ENCODE data around the gene C2orf81. TPM values are rescaled to one million over a fixed set of nuclear protein-coding genes. Genes with fewer than 3 reads are reported as not detected.

C2orf81 gene
- total RNA-seq, 4 donors from 2014 or later = 0.62 to 1.4 (median 1.2) TPM

GRCh38 chr2:74368499-74368898 lies 52.9 kb downstream of the C2orf81 start:
- H3K36me3 ChIP-seq = peaks cover 0 to 85% of the 10 kb centered on the region in 2 donors
- H3K4me3 ChIP-seq = no peak overlapping the region
- TF ChIP-seq POLR2AphosphoS5 (IDR thresholded peaks at IDR 0.05) (no peak), POLR2A (IDR thresholded peaks at IDR 0.05) (no peak), CTCF (IDR thresholded peaks at IDR 0.05) (no peak), EP300 (IDR thresholded peaks at IDR 0.05) (no peak)
- no peak for ATAC-seq
- H3K4me1 ChIP-seq = peaks cover 0 to 34% (median under 1%) of the 10 kb centered on the region in 3 donors
- H3K27me3 ChIP-seq = no peaks in the 10 kb centered on the region
- WGBS, 2 donors (ENCODE audit: low coverage in 1 of 2) = 90% methylated on average over 1 to 5 of the region's 5 CpGs
- no peaks in the 10 kb centered on the region for H3K9me3 ChIP-seq
- H3K27ac ChIP-seq = no peak overlapping the region

- TF ChIP-seq POLR2A (IDR thresholded peaks at IDR 0.05) (no peak), EP300 (IDR thresholded peaks at IDR 0.05) (no peak), POLR2AphosphoS5 (IDR thresholded peaks at IDR 0.05) (no peak), CTCF (IDR thresholded peaks at IDR 0.05) (no peak)
- no peak for ATAC-seq
- Histone ChIP-seq H3K4me3 (no peak overlapping the region), H3K4me1 (peaks cover 0 to 27% (median 0%) of the 10 kb centered on the region in 3 donors), H3K36me3 (peaks cover 0 to 92% of the 10 kb centered on the region in 2 donors), H3K27ac (no peak overlapping the region), H3K27me3 (no peaks in the 10 kb centered on the region), H3K9me3 (no peaks in the 10 kb centered on the region)
- WGBS, 2 donors (ENCODE audit: low coverage in 1 of 2) = no CpG with 5 or more reads among the region's 7 CpGs
Observed at GRCh38 chr2:74367789-74368188, 53.6 kb downstream of the C2orf81 start.

DNA sequence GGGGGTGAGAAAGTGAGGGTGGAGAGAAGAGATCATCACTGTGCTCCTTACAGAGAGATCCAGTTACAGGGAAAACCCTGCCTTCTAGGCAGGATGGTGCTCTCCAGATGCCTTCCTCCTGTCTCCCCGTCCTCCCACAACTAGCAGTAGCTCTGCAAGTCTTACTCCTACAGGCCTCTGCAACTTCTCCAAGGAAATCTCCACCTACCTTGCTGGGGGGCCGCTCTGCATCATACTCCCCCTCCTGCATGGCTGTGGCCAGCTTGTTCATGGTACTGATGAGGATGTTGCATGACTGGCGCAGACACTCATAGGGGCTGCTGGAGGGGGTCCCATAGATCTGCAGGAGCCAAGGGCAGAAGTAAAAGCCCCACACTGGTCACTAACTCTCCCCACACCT lies 55.4 kb downstream of the C2orf81 start:
- Histone ChIP-seq H3K9me3 (no peaks in the 10 kb centered on the region), H3K4me1 (peaks cover 0 to 17% (median 0%) of the 10 kb centered on the region in 3 donors), H3K36me3 (peaks cover 0 to 100% of the 10 kb centered on the region in 2 donors), H3K27ac (no peak overlapping the region), H3K27me3 (no peaks in the 10 kb centered on the region), H3K4me3 (no peak overlapping the region)
- TF ChIP-seq CTCF (IDR thresholded peaks at IDR 0.05) (no peak), EP300 (IDR thresholded peaks at IDR 0.05) (no peak), POLR2AphosphoS5 (IDR thresholded peaks at IDR 0.05) (no peak), POLR2A (IDR thresholded peaks at IDR 0.05) (no peak)
- WGBS, 2 donors (ENCODE audit: low coverage in 1 of 2) = no CpG with 5 or more reads among the region's 3 CpGs
- no peak for ATAC-seq

DNA sequence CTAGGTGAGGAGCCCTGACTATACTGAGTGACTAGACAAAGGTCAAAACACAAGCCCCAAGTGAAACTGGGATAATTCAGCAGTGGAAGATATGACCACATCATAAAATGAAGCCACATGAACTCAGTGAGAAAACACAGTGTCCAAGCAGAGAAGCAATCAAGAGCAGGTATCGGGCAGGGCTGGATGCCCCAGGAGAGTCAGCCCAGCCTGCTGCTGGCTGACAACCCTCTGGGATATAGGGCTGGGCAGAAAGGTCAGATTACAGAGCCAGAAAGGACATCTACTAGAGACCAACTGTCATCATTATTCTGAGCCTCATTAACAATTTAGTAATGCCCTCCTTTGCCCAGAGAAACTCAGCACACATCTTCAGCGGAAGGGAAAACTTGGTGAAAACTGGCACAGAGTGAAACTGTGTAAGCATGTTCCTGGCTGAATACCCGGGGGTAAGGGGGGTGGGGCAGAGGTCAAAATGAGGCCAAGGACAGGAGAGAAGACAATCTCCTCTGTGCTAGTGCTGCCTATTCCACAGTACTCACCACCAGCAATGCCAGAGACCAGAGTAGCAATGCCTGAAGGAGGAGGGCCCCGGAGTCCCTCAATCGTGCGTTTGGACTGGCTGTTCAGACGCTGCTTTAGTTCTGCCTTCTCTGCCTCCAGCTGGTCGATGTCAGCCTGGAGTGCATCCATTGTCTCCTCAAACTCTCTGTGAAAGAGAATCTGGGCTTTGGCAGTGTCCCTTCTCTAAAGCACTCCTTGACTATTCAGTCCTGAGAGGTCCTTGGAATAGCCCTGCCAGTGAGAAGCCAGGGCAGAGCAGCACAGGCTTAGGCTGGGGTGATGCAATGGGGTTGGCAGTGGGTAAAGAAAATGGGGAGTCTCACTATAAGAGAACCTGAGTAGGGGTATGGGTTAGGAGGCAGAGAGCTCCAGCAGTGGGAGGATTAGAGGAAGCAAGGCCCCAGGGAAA lies 56.6 kb downstream of the C2orf81 start:
- H3K9me3 ChIP-seq = no peaks in the 10 kb centered on the region
- no peak for ATAC-seq
- H3K36me3 ChIP-seq = peaks cover 0 to 100% of the 10 kb centered on the region in 2 donors
- TF ChIP-seq CTCF (IDR thresholded peaks at IDR 0.05) (no peak), EP300 (IDR thresholded peaks at IDR 0.05) (no peak), POLR2A (IDR thresholded peaks at IDR 0.05) (no peak), POLR2AphosphoS5 (IDR thresholded peaks at IDR 0.05) (no peak)
- H3K27me3 ChIP-seq = no peaks in the 10 kb centered on the region
- WGBS, 2 donors (ENCODE audit: low coverage in 1 of 2) = 60% methylated on average over 6 of the region's 8 CpGs; no CpG with 5 or more reads in 1 of the 2 donors
- no peak overlapping the region for H3K4me3 ChIP-seq
- peaks cover 0 to 17% (median 0%) of the 10 kb centered on the region in 3 donors for H3K4me1 ChIP-seq
- H3K27ac ChIP-seq = peak overlapping the region in 1 of 4 donors; percentile 17

Other genes starting within 250 kb of the C2orf81 start
- 100 to 1,000 TPM; 115 to 185 (median 133) TPM for gene MOB1A, start 242.7 kb downstream of the C2orf81 start, total RNA-seq
- gene MTHFD2, start 223.0 kb downstream of the C2orf81 start, total RNA-seq = 100 to 1,000 TPM in 1 of 4 donors, 10 to 100 TPM in 3; 20.9 to 110 (median 34.5) TPM
- gene SLC4A5, start 78.2 kb downstream of the C2orf81 start, total RNA-seq = 1 to 10 TPM; 1.8 to 9.4 (median 5.0) TPM
- gene DCTN1, start 41.3 kb downstream of the C2orf81 start, total RNA-seq = 100 to 1,000 TPM; 132 to 197 (median 170) TPM
- 10 to 100 TPM in 1 of 4 donors, 1 to 10 TPM in 3; 4.2 to 12.4 (median 8.8) TPM for gene WDR54, start 111 bp upstream of the C2orf81 start, total RNA-seq
- 10 to 100 TPM; 10.9 to 17.3 (median 14.0) TPM for gene RTKN, start 20.3 kb upstream of the C2orf81 start, total RNA-seq
- gene INO80B, start 33.5 kb upstream of the C2orf81 start, total RNA-seq = 10 to 100 TPM; 14.3 to 26.4 (median 19.2) TPM
- 10 to 100 TPM; 44.2 to 91.5 (median 47.0) TPM for gene WBP1, start 36.8 kb upstream of the C2orf81 start, total RNA-seq
- 10 to 100 TPM; 26.1 to 34.2 (median 29.3) TPM for gene MOGS, start 43.8 kb upstream of the C2orf81 start, total RNA-seq
- gene MRPL53, start 51.1 kb upstream of the C2orf81 start, total RNA-seq = 10 to 100 TPM; 18.0 to 76.7 (median 30.2) TPM
- gene CCDC142, start 61.4 kb upstream of the C2orf81 start, total RNA-seq = 10 to 100 TPM in 3 of 4 donors, 1 to 10 TPM in 1; 7.3 to 41.6 (median 13.7) TPM
- 10 to 100 TPM; 16.5 to 27.2 (median 19.5) TPM for gene TTC31, start 61.5 kb upstream of the C2orf81 start, total RNA-seq
- under 1 TPM in 2 of 4 donors, not detected in 2; 0.40 to 0.58 TPM for gene LBX2, start 78.0 kb upstream of the C2orf81 start, total RNA-seq
- gene PCGF1, start 86.1 kb upstream of the C2orf81 start, total RNA-seq = 10 to 100 TPM in 3 of 4 donors, 1 to 10 TPM in 1; 9.6 to 24.0 (median 18.2) TPM
- under 1 TPM in 2 of 4 donors, not detected in 2; 0.27 to 0.94 TPM for gene TLX2, start 92.8 kb upstream of the C2orf81 start, total RNA-seq
- gene DQX1, start 104.6 kb upstream of the C2orf81 start, total RNA-seq = not detected
- gene AUP1, start 108.1 kb upstream of the C2orf81 start, total RNA-seq = 10 to 100 TPM; 62.7 to 92.1 (median 86.2) TPM
- gene HTRA2, start 108.3 kb upstream of the C2orf81 start, total RNA-seq = 10 to 100 TPM; 25.0 to 37.6 (median 29.1) TPM
- 10 to 100 TPM in 1 of 4 donors, 1 to 10 TPM in 3; 7.2 to 13.2 (median 8.6) TPM for gene LOXL3, start 132.3 kb upstream of the C2orf81 start, total RNA-seq
- gene DOK1, start 133.1 kb upstream of the C2orf81 start, total RNA-seq = 10 to 100 TPM; 16.3 to 28.8 (median 19.5) TPM
- gene M1AP, start 226.7 kb upstream of the C2orf81 start, total RNA-seq = under 1 TPM in 1 of 4 donors, not detected in 3; 0.81 TPM
- gene SEMA4F, start 232.6 kb upstream of the C2orf81 start, total RNA-seq = 10 to 100 TPM in 1 of 4 donors, 1 to 10 TPM in 3; 2.7 to 11.5 (median 3.6) TPM